ENCODE data around the gene UGT1A6. TPM values are rescaled to one million over a fixed set of nuclear protein-coding genes. Genes with fewer than 3 reads are reported as not detected.

The UGT1A6 gene
- polyA plus RNA-seq, 1 of the 3 experiments (the other 2 are of a cell fraction) = not detected

DNA sequence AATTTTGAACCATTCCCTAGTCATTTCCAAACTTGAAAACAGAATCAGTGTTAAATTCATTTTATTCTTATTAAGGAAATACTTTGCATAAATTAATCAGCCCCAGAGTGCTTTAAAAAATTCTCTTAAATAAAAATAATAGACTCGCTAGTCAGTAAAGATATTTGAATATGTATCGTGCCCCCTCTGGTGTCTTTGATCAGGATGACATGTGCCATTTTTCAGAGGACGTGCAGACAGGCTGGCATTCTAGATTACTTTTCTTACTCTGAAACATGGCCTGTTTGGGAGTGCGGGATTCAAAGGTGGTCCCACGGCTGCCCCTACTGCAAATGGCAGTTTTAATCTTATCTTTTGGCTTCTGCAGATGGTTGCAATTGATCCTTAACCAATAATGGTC, 79.9 kb downstream of the UGT1A6 start (continued):
- TF ChIP-seq USF2 (IDR thresholded peaks at IDR 0.05; ENCODE audit: borderline replicate concordance, low read depth, low read length) = no peak

DNA sequence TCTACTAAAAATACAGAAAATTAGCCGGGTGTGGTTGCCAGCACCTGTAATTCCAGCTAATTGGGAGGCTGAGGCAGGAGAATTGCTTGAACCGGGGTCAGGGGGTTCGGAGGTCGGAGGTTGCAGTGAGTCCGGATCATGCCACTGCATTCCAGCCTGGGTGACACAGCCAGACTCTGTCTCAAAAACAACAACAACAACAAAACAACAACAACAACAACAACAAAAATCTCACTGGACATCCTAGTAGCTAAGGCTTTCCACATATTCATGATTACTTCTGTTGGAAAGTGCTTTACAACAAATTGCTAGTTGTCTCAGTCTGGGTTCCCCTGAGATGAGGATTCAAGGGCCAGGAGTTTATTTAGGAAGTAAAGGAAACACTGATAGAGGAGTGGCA, 81.2 kb downstream of the UGT1A6 start:
- H3K36me3 ChIP-seq (replicated peaks in 1 of 2; ENCODE audit: control insufficient read depth in 1 of 2, insufficient read depth in 2 of 2, low read length in 1 of 2) = no peaks in the 10 kb centered on the region
- H3K4me3 ChIP-seq (ENCODE audit: low read depth in 2 of 2, low read length in 1 of 2) = no peak overlapping the region
- no peaks in the 10 kb centered on the region for H3K79me2 ChIP-seq (ENCODE audit: insufficient read depth)
- H3K4me2 ChIP-seq = no peak overlapping the region
- no peak overlapping the region for H3K27ac ChIP-seq (ENCODE audit: low read depth in 2 of 2, low read length in 1 of 2)
- H3K9me3 ChIP-seq = no peaks in the 10 kb centered on the region
- H3K9me2 ChIP-seq = no peaks in the 10 kb centered on the region
- H3K9ac ChIP-seq = no peak overlapping the region
- no peaks in the 10 kb centered on the region for H4K20me1 ChIP-seq (ENCODE audit: insufficient read depth)
- CTCF ChIA-PET = no interaction called here
- H2AFZ ChIP-seq (ENCODE audit: low read depth) = no peak overlapping the region
- H3K27me3 ChIP-seq (ENCODE audit: insufficient read depth) = no peaks in the 10 kb centered on the region; the same call in 1 of the 2 replicates
- no peak for DNase-seq
- H3F3A ChIP-seq (replicated peaks; ENCODE audit: insufficient read depth) = no peaks in the 10 kb centered on the region
- TF ChIP-seq ZBTB33 (IDR thresholded peaks at IDR 0.05; ENCODE audit: borderline replicate concordance, low read depth) = no peak
- TF ChIP-seq USF2 (IDR thresholded peaks at IDR 0.05; ENCODE audit: borderline replicate concordance, low read depth, low read length) = no peak
- TF ChIP-seq, protein P1, sequence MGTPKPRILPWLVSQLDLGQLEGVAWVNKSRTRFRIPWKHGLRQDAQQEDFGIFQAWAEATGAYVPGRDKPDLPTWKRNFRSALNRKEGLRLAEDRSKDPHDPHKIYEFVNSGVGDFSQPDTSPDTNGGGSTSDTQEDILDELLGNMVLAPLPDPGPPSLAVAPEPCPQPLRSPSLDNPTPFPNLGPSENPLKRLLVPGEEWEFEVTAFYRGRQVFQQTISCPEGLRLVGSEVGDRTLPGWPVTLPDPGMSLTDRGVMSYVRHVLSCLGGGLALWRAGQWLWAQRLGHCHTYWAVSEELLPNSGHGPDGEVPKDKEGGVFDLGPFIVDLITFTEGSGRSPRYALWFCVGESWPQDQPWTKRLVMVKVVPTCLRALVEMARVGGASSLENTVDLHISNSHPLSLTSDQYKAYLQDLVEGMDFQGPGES (IDR thresholded peaks at IDR 0.05; ENCODE audit: low read depth, low read length) = no peak
- TF ChIP-seq YY1 (IDR thresholded peaks at IDR 0.05; ENCODE audit: low read depth) = no peak
- no peak for TF ChIP-seq MAX (IDR thresholded peaks at IDR 0.05; ENCODE audit: low read depth)
- no peak for TF ChIP-seq GATA2 (CRISPR knock-in tag; IDR thresholded peaks at IDR 0.05)
- TF ChIP-seq RAD21 (IDR thresholded peaks at IDR 0.05; ENCODE audit: low read length) = no peak
- TF ChIP-seq, protein P2, sequence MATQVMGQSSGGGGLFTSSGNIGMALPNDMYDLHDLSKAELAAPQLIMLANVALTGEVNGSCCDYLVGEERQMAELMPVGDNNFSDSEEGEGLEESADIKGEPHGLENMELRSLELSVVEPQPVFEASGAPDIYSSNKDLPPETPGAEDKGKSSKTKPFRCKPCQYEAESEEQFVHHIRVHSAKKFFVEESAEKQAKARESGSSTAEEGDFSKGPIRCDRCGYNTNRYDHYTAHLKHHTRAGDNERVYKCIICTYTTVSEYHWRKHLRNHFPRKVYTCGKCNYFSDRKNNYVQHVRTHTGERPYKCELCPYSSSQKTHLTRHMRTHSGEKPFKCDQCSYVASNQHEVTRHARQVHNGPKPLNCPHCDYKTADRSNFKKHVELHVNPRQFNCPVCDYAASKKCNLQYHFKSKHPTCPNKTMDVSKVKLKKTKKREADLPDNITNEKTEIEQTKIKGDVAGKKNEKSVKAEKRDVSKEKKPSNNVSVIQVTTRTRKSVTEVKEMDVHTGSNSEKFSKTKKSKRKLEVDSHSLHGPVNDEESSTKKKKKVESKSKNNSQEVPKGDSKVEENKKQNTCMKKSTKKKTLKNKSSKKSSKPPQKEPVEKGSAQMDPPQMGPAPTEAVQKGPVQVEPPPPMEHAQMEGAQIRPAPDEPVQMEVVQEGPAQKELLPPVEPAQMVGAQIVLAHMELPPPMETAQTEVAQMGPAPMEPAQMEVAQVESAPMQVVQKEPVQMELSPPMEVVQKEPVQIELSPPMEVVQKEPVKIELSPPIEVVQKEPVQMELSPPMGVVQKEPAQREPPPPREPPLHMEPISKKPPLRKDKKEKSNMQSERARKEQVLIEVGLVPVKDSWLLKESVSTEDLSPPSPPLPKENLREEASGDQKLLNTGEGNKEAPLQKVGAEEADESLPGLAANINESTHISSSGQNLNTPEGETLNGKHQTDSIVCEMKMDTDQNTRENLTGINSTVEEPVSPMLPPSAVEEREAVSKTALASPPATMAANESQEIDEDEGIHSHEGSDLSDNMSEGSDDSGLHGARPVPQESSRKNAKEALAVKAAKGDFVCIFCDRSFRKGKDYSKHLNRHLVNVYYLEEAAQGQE (IDR thresholded peaks at IDR 0.05; ENCODE audit: low read depth, low read length) = no peak
- POLR2A ChIA-PET = no interaction called here
- H3K4me1 ChIP-seq (ENCODE audit: control insufficient read depth in 1 of 2, insufficient read depth in 2 of 2, low read depth in 1 of 2, low read length in 1 of 2) = no peaks in the 10 kb centered on the region
- WGBS (ENCODE audit: low lambda C conversion rate) = 78% methylated on average over 5 of the region's 5 CpGs

All from SK-N-SH (cell line).